NCI-H1694 treated with DMSO at 0.1 percent for 48 hours (cell line): ENCODE measurements around the gene PATJ.
A peak's percentile ranks its signal among the peaks of the same experiment; 100 is the strongest.
"Not testable (repeated sequence)": the region's sequence is repeated elsewhere in the genome, so short reads cannot be mapped to it uniquely, and the experiment has no call there.

Experiments used
- DNase-seq: peaks from one replicate; lab custom pipeline; 2025; lab: John Stamatoyannopoulos, UW

PATJ gene

DNA sequence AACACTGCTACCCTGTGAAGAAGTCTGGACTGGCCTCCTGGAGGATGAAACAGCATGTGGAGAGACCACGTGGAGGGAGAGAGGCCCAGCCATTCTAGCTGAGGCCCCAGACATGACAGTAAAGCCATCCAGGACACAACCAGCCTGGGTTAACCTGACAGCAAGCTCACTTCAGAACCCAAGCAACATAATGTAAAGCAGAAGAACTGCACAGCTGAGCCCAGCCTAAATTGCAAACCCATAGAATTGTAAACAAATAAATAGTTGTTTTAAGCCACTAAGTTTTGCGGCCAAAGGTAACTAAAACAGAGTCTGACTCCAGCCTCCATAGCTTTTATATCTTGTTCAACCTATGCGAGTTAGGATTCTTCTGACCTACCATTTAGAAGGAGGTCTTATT, 355.2 kb downstream of the PATJ start:
- DNase-seq: no peak

DNA sequence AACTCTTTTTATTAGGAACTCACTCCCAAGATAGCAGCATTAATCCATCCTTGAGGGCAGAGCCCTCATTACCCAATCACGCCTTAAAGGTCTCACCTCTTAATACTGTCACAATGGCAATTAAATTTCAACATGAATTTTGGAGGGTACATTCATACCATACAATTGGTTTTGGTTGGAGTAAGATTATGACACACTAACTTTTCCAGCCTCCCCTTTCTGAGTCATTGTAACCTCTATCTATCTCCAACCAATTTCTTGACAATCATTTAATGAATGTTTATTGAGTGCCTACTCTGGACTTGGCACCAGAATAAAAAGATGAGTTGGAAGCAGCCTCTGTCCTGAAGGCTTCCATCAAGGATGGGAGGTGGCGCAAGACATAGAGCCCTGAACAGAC, 358.2 kb downstream of the PATJ start:
- DNase-seq: no peak

DNA sequence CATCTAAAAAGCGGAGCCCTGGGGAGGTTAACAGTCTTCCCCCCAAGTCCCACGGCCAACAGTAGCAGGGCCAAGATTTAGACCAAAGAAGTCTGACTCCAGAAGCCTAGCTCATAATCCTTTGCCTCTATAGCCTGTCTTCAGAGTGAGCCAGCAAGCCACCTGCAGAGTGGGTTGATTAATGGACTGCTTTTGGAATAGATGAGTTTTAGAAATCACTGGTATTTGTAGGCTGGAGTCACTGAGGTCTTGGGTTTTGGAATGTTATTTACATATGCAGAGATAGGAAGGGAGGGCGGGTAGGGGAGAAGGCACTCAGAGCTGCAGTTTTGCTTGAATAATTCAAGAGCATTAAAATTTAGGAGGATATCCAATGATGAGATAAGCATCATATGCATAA, 361.6 kb downstream of the PATJ start:
- no peak for DNase-seq

DNA sequence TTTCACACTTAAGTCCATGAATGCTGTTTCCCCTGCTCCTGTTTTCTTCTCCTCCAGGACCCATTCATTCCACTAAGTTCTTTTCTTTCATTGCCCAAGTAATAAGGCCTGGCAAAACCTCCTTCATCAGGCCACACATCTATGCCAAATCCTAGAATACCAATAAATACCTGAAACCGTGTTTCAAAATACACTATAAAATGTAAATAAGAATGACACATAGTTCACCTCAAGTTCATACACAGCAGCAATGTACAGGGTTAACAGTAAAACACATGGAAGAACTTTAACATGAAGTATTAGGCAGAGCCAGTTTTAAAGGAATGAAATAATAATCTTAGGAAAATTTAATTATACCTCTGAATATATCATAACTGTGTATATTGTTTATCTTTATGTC, 365.6 kb downstream of the PATJ start:
- no peak for DNase-seq

DNA sequence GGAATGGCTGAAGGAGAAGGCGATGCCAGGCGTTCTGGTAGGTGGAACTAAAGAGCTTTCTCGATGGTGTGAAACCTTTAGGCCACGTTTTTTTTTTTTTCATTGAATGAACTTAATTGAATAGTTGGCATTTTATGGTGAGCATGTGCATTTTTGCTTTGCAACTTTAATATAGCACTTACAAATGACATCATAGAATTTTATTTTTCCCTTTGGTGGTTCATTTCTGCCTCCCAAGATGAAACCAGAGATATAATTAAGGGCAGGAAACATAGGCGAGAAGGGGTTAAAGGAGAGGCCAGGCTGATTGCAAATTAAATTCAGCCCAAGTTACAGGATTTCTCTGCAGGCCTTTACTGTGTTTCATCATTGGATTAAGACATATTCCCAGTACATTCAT, 366.8 kb downstream of the PATJ start:
- no peak for DNase-seq

DNA sequence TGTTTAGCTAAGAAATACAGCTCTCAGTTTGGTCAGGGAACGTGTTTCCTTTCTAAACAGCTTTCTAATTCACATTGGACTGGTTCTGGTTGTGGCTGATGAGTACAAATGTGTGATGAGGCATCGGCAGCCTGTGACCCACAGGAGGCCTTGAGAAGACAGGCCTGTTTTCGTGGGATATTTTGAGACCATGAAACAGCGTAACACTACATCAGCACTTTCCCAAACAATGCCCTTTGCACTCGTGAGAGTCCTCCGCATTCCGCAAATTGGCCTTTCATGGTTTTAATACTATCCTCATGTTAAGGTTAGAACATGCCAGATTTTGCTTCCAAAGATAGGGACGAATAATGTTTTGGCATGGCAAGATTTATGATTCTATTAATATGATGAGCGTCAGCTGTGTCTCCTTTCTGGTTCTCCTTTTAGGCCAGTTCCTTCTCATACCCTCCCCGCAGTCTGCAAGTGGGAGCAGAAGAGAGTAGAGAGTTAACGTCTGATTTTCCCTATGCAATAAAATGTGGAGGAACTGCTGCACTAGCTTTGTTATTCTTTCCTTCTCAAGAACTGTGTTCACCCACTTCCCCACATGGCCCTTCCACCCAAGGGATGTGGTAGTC, 368.0 kb downstream of the PATJ start:
- no peak for DNase-seq

DNA sequence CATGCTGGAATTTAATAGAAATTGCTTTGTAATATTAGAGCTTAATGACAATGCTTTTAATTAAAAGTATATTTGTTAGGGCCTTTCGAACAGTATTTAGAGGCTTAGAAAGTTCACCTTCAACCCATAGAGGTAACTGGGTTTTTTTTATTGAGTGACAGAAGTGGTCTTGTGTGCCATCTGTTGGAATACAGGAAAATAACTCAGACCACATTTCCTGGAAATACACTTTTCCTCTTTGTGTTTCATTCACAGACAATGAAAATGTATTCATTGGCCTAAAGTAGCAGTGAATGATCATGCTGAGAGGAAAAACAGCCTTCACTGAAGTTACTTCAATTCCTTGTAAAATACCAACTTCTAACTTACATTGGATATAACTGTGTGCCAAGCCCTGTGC, 368.8 kb downstream of the PATJ start:
- peak; percentile 4 for DNase-seq

DNA sequence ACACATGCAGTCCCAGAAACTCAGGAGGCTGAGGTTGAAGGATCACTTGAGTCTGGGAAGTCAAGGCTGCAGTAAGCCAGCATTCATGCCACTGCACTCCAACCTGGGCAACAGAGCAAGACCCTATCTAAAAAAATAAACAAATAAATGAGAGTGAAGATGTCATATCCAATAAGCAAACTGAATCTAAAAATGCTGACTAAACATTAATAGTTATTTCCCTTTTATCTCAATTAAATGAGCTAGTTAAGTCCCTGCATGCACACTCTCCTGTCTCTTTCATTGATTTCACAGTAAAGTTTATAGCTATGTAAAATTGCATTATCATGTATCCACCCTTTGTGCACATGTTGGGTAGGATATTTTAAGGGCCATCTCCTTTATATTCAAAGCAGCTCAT, 371.2 kb downstream of the PATJ start:
- DNase-seq: no peak

DNA sequence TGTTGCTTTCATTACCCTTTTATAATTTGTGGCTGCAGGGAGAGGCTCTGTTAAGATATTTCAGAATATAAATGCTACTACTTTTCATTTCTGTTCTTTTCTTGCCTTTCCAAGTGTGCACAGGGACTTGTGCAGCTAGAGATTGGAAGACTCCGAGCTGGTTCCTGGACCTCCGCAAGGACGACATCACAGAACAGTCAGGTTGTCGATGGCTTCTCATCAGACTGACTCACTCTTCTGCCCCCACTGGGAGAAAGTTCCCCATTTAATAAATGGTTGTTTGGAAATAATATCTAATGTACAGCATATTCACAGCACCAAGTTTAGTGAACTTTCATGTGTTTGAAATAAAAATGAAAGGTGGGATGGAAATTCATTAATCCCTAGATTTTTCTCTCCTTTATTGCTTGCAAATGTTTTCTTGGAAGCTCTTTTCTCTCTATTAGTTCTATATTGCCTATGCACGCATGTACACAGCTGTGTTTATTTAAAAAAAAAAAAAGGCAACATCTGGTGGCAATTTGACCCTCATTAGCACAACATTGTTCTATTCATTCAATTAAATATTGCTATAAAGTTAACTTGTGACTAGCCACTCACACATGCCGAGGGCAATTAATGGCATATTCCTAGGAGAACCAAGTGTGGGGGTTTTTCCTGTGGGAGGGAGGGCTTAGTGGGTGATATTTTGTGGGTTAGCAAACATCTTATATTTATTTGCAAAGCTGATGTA, 374.9 kb downstream of the PATJ start:
- DNase-seq: no peak

DNA sequence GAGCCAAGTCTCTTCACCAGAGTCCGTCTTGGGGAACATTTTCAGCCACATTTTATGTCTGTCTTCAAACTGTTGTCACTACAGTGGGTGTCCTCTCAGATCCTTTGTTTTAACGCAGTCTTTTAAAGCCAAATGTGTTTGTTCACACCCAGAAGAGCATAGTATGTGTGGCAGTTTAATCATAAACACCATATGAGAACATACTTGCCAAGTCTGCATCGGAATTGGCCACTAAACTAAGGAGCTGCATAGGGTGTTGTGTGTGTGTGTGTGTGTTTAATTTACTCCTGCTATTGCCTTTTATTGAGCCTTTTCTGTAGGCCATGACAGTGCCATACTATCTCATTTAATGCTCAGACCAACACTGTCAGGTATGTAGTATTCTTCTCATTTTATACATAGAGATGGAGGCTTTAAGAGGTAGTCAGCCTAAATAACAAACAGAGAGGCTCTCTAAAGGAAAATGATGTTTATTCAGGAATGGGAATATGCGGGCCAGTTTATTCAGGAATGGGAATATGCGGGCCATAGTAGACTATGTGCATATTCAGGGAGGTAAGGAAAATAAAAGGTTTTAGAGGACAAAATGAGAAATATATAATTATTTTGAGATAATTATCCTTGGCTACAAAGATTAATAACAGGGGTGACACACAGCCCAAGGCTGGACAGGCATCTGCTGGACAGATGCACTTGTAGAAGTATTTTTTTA, 384.5 kb downstream of the PATJ start:
- DNase-seq: no peak

DNA sequence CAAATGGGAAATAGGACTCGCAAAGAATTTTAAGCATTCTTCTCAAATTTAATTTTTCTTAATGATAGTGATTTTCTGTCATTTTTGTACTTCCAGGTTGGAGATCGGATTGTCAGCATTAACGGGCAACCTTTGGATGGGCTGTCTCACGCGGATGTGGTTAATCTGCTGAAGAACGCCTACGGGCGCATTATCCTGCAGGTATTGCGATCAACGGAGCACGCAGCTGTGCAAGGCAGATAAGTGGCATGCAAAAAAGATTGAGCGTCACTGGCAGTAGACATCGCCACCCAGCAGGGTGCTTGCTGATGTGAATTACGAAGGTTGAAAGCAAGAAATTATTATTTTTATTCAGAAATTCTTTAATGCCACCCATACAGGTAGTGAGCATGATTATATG, 386.5 kb downstream of the PATJ start:
- DNase-seq: no peak

DNA sequence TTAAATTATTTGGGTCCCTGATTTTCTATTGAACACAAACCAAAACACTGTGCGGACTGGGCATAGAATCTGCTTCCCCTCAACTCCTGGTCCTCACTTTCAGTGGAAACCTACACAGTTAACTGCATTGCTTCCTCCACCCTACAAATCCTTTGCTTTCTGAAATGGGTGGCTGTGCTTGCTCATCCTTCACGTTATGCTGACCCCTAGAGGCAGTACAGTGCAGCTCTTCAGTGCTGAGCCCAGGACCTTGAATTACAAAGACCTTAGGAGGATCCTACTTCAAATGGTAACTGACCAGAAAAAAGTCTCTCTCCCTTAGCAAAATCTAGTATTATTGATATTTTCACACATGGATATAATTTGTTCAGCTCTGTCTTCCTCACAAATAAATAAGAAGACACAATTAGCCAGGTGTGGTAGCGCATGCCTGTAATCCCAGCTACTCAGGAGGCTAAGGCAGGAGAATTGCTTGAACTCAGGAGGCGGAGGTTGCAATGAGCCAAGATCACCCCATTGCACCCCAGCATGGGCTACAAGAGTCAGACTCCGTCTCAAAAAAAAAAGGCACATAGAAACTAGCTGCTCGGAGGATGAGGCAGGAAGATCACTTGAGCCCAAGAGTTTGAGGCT, 388.9 kb downstream of the PATJ start:
- DNase-seq: peak; percentile 82

DNA sequence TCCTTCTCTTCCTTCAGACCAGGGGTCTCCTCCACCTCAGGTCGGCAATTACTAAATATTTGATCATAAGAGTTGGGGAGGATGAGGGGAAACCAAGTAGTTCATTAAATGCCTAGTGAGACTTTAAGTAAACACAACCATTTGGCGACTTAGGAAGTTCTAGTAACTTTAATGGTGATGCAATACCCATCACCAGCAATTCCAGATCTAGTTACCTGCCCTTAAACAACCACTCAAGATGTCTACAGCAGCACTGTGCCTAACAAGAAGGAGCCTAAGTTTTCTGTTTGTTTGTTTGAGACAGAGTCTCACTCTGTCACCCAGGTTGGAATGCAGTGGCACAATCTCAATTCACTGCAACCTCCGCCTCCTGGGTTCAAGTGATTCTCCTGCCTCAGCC, 395.7 kb downstream of the PATJ start:
- no peak for DNase-seq

DNA sequence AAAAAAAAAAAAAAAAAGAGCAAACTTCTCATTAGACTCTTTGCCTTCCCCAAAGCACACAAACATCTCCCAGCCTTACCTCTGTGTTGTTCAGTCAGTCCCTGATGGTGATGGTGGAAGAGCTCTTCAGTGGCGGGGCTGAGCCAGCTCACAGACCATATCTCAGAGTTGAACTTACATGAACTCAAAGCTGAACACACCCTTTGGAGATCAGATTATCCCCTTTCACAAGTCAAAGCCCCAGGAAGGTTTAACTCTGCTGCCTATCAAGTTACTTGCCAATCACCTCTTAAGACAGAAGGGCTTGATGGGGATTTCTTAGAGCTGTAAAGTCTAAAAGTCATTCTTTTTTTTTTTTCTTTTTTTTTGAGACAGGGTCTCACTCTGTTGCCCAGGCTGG, 397.1 kb downstream of the PATJ start:
- DNase-seq: no peak

DNA sequence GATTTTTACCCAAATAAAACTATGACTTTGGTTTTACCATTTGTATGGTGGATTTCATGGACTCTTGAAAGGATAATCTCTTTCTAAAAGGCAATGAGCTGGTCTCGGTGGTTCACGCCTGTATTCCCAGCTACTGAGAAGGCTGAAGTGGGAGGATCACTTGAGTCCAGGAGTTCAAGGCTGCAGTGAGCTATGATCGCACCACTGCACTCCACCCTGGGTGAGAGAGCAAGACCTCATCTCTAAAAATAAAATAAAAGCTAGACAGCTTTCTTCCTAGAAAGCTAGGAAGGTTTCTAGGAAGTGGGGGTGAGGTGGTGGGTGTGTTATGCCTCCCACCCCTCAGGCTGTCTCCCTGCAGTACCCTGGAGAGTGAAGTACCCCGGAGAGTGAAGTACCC, 398.4 kb downstream of the PATJ start:
- no peak for DNase-seq

DNA sequence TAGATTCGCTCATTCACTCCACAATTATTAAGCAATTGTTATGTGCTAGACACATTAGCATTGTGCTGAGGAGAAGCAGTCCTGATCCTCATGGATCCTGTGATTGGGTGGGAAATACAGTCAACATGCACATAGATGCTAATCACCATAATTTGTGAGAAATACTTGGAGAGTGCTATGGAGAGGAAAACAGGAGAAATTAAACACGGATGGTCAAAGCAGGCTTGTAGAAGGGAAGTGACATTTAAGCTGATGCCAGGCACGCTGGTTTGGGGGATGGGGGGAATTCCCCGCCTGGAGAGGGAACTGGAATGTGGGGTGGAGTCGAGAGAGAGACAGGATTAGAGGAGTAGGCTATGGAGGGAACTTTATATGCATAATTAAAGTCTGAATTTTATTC, 400.2 kb downstream of the PATJ start:
- no peak for DNase-seq

DNA sequence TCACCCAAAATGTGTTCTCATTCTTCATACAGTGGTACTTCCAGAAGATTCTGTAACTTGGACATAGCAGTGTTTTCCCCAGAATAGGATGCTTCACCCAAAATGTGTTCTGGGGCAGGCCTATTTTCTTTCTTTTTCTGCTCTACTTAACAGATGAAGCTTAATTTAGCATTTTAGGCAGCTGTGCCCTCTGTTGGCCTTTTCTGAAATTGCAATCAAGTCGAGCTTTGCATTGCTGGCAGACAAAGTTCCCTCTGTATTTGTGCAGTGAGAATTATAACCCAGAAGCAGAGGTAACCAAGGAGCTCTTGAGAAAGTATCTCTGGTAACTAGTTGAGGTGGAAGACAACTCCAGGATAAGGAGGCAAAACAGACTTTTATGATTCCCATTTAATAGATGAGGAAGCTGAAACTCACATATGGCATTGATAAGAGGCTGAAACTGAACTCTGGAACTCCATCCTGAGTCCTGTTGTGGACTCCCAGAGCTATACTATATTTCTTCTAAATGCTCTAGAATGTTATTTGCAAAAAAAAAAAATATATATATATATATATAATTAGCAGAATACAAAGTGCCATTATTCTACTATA, 402.1 kb downstream of the PATJ start:
- peak; percentile 47 for DNase-seq

DNA sequence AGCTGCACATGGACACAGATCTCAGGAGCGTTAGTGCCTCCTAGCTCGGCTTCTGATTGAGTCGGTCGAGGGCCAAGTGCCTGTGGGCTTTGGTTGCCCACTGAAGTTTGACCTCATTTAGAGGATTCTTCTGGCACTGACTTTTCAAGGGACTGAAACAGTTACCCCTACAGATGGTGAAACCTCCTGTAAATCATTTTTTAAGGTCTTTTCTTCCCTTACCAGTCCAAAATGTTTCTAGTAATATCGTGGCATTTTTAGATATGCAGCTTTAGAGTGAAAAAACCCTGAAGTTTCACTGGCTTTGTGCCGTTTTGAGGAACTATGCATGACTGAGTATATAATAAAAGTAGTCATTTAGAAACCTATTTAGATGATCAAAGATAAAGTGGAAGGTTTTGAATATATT, 417.7 kb downstream of the PATJ start:
- no peak for DNase-seq

DNA sequence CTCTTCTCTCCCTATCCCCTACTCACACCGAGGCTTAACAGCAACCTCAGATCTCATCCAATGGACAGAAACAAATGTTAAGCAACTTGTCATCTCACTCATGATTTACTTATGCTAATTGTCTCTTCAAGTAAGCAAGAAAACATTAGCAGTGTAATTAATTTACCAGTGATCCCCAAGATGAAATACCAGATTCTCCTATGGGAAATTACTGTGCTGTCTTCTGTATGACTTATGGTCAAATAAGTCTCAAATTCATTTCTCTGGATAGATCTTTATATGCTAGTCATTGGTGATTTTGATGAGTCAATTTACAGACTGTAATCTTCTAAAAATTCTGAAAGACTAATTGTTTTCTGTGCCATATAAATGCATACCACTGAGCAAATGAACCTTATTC, 419.4 kb downstream of the PATJ start:
- no peak for DNase-seq

DNA sequence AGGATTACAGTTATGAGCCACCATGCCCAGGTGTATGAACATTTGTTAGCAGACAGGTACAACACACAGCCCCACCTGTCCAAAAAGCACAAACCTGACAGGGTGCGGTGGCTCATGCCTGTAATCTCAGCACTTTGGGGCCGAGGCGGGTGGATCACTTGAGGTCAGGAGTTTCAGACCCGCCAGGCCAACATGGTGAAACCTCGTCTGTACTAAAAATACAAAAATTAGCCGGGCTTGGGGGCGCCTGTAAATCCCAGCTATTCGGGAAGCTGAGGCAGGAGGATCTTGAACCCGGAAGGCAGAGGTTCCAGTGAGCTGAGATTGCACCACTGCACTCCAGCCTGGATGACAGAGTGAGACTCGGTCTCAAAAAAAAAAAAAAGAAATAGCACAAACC, 428.1 kb downstream of the PATJ start:
- not testable (repeated sequence) for DNase-seq

DNA sequence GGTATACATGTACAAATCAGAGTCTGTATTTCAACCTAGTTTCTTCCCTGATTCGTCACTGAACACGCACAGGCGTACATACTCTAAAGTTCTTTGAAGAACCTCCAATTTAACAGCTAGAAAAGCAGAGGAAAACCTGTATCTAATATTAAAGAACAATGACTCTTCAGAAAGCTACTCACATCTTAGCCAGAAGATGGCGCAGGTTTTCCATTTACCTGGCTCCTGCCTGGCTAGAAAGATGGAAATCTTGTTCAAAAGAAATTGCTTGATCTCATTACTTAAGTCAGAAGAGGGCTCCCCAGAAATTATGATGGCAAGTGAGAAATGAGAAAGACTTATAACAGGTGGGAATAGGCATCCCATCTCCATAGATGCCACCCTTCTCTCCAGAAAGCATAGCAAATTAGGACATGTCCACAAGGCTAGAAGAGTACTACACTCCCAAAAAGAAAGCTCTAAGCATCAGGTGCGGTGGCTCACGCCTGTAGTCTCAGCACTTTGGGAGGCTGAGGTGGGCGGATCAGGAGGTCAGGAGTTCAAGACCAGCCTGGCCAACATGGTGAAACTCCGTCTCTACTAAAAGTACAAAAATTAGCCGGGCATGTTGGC, 433.4 kb downstream of the PATJ start:
- peak; percentile 81 for DNase-seq
